OCI-LY3 (cell line): ENCODE measurements around the gene SPEN.

Source experiments
- H2AFZ ChIP-seq: fragments of 200-600, 300-600 bp; shearing (Covaris generic); 2 replicates; pipeline ENCODE4 v1.6.0; 2014; ENCODE audit warnings: antibody characterized with exemption, low read depth, low read length
- H3K27ac ChIP-seq: fragments of 200-600, 300-600 bp; sonication (generic); 2 replicates; pipeline ENCODE4 v1.5.1; 2014; ENCODE audit warnings: mild to moderate bottlenecking, low read length, moderate library complexity, mixed read lengths
- H3K27me3 ChIP-seq: fragments of 200-600, 300-600 bp; sonication (generic); 2 replicates; pipeline ENCODE4 v1.6.1; 2014; ENCODE audit warnings: low read depth, low read length, mixed read lengths
- H3K36me3 ChIP-seq: fragments of 200-600, 300-600 bp; sonication (generic); replicated peaks from 2 replicates; pipeline ENCODE3; 2014; ENCODE audit warnings: low read depth, low read length, mixed read lengths
- H3K4me1 ChIP-seq: fragments of 300-600, 200-600 bp; sonication (generic); 2 replicates; pipeline ENCODE4 v1.6.1; 2014; ENCODE audit warnings: low read length, mixed read lengths
- H3K4me2 ChIP-seq: fragments of 200-600, 300-600 bp; sonication (generic); 2 replicates; pipeline ENCODE4 v1.6.1; 2014; ENCODE audit warnings: low read length, mixed read lengths
- H3K4me3 ChIP-seq: fragments of 300-600, 200-600 bp; sonication (generic); 2 replicates; pipeline ENCODE4 v1.5.1; 2014; ENCODE audit warnings: antibody characterized with exemption, mild to moderate bottlenecking, low read length, moderate library complexity
- H3K79me2 ChIP-seq: fragments of 300-600, 200-600 bp; shearing (Covaris generic); 2 replicates; pipeline ENCODE4 v1.6.1; 2014; ENCODE audit warnings: mild to moderate bottlenecking, low read length, mixed read lengths
- H3K9ac ChIP-seq: fragments of 300-600, 200-600 bp; shearing (Covaris generic); 2 replicates; pipeline ENCODE4 v1.6.0; 2014; ENCODE audit warnings: mild to moderate bottlenecking, low read length, moderate library complexity
- H3K9me3 ChIP-seq: fragments of 200-600, 300-600 bp; shearing (Covaris generic); 2 replicates; pipeline ENCODE4 v1.6.1; 2014; ENCODE audit warnings: low read length, mixed read lengths; ENCODE audit not compliant: insufficient read depth
- H4K20me1 ChIP-seq: fragments of 200-600, 300-600 bp; sonication (generic); 2 replicates; pipeline ENCODE4 v1.6.1; 2016; ENCODE audit warnings: low read length, mixed read lengths; ENCODE audit not compliant: insufficient read depth
- EZH2phosphoT487 ChIP-seq: fragments of 200-600 bp; shearing (Covaris generic); IDR thresholded peaks from 2 replicates; pipeline ENCODE4 v1.6.1; 2018; ENCODE audit warnings: antibody characterized with exemption, mixed run types, low read depth
- TF ChIP-seq, protein P1 (sequence below): fragments of 200-600, 300-600 bp; sonication (generic); IDR thresholded peaks from 2 replicates; pipeline ENCODE4 v1.5.1; 2014; ENCODE audit warnings: antibody characterized with exemption, low read length, low read depth

SPEN gene

DNA sequence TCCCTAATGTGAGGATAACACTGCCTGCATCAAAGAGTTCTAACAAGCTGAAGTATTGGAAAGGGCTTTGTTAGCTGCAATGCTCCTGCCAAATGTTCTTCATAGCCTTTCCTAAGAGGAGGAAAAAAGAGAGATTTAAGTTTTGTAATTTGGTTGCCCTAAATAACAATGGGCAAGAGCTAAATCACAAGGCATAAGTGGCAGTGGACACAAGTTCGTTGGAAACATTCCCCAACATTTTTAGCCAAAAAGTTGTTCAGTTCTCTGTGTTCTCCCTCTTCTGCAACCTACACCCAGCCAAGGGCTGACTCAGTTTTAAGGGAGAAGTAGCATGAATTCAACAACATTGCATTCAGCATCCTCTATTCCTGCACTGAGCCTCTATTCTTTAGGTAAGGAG, 37.4 kb upstream of the SPEN start:
- no peak overlapping the region for H3K4me2 ChIP-seq
- H2AFZ ChIP-seq: no peak overlapping the region
- no peak overlapping the region for H3K27ac ChIP-seq
- no peak overlapping the region for H3K9ac ChIP-seq
- no peaks in the 10 kb centered on the region for H3K36me3 ChIP-seq
- H3K4me1 ChIP-seq: no peaks in the 10 kb centered on the region
- no peaks in the 10 kb centered on the region for H3K27me3 ChIP-seq
- TF ChIP-seq EZH2phosphoT487: no peak
- TF ChIP-seq, protein P1, sequence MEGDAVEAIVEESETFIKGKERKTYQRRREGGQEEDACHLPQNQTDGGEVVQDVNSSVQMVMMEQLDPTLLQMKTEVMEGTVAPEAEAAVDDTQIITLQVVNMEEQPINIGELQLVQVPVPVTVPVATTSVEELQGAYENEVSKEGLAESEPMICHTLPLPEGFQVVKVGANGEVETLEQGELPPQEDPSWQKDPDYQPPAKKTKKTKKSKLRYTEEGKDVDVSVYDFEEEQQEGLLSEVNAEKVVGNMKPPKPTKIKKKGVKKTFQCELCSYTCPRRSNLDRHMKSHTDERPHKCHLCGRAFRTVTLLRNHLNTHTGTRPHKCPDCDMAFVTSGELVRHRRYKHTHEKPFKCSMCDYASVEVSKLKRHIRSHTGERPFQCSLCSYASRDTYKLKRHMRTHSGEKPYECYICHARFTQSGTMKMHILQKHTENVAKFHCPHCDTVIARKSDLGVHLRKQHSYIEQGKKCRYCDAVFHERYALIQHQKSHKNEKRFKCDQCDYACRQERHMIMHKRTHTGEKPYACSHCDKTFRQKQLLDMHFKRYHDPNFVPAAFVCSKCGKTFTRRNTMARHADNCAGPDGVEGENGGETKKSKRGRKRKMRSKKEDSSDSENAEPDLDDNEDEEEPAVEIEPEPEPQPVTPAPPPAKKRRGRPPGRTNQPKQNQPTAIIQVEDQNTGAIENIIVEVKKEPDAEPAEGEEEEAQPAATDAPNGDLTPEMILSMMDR: no peak
- no peaks in the 10 kb centered on the region for H3K79me2 ChIP-seq
- H3K4me3 ChIP-seq: no peak overlapping the region
- no peaks in the 10 kb centered on the region for H4K20me1 ChIP-seq
- no peaks in the 10 kb centered on the region for H3K9me3 ChIP-seq

DNA sequence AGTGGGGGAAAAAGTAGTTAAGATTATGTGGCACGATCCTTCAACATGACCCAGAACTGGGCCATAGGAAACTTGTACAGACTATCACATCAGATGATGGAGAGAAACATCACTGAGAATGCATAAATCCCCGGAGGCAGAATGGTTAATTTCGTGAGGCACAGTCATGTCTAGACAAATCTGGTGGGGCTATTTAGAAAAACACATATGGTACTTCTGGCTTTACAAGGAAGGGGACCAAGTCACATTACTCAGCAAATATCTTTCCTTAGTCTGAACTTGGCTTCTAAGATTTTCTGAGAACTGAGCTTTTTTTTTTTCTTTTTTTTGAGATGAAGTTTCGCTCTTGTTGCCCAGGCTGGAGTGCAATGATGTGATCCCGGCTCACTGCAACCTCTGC, 30.8 kb upstream of the SPEN start:
- Histone ChIP-seq H3K27ac (no peak overlapping the region), H3K9ac (no peak overlapping the region), H3K4me2 (no peak overlapping the region)

DNA sequence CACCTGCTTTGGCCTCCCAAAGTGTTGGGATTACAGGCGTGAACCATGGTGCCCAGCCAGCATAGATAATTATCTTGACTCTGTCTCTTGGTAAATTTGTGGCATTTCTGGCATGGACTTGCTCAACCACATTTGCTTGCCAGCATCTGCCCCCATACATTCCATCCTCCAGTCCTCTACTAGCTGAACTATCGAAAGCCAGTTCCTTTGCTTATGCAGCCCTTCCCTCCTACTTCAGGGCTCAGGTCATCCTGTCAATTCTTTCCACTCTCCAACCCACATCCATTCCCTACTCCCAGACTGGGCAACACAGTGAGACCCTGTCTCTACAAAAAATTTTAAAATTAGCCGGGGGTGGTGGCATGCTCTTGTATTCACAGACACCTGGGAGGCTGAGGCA, 27.0 kb upstream of the SPEN start:
- H3K4me3 ChIP-seq: no peak overlapping the region
- no peak for TF ChIP-seq EZH2phosphoT487
- TF ChIP-seq, protein P1: no peak
- no peak overlapping the region for H2AFZ ChIP-seq
- H3K27me3 ChIP-seq: no peaks in the 10 kb centered on the region
- H3K27ac ChIP-seq: no peak overlapping the region
- no peaks in the 10 kb centered on the region for H3K36me3 ChIP-seq
- no peaks in the 10 kb centered on the region for H3K9me3 ChIP-seq
- no peak overlapping the region for H3K4me2 ChIP-seq
- no peaks in the 10 kb centered on the region for H3K79me2 ChIP-seq
- no peaks in the 10 kb centered on the region for H4K20me1 ChIP-seq
- H3K4me1 ChIP-seq: no peaks in the 10 kb centered on the region
- no peak overlapping the region for H3K9ac ChIP-seq

More for the DNA sequence above, 30.8 kb upstream of the SPEN start:
- Histone ChIP-seq H3K79me2 (no peaks in the 10 kb centered on the region), H3K4me3 (no peak overlapping the region), H3K36me3 (no peaks in the 10 kb centered on the region), H3K27me3 (no peaks in the 10 kb centered on the region), H3K9me3 (no peaks in the 10 kb centered on the region), H2AFZ (no peak overlapping the region), H3K4me1 (no peaks in the 10 kb centered on the region), H4K20me1 (no peaks in the 10 kb centered on the region)
- TF ChIP-seq EZH2phosphoT487: no peak
- TF ChIP-seq, protein P1: no peak

DNA sequence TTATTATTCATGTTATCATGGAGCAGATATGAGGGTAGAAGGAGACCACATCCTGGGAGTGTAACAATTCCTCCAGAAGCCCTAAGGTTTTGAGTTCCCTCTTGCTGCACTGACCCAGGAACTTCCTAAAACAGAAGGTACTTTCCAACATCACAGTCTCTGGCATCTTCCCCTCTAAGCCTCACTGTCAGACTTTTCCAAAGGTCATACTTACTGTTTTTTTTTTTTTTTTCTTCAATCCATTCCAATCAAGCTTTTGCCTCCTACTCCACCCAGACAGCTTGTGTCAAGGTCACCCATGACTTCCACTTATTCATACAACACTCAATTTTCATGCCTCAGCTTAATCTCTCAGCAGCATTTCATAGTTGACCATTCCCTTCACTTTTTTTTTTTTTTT, 21.7 kb upstream of the SPEN start:
- TF ChIP-seq, protein P1: no peak
- TF ChIP-seq EZH2phosphoT487: no peak
- H3K4me1 ChIP-seq: peaks cover 2% of the 10 kb centered on the region; the same call in 1 of the 2 replicates
- H3K9ac ChIP-seq: no peak overlapping the region
- H3K79me2 ChIP-seq: no peaks in the 10 kb centered on the region
- H3K27ac ChIP-seq: no peak overlapping the region
- no peaks in the 10 kb centered on the region for H3K36me3 ChIP-seq
- no peaks in the 10 kb centered on the region for H4K20me1 ChIP-seq
- no peak overlapping the region for H3K4me3 ChIP-seq
- H3K4me2 ChIP-seq: no peak overlapping the region
- H3K27me3 ChIP-seq: no peaks in the 10 kb centered on the region
- no peak overlapping the region for H2AFZ ChIP-seq
- no peaks in the 10 kb centered on the region for H3K9me3 ChIP-seq
